Hematopoietic multipotent progenitor cell treated with erythropoietin and hydrocortisone succinate and interleukin-3 and kit ligand, for 15 days (in vitro differentiated cells): ENCODE data around the gene EBF3.

Source experiments
- DNase-seq: peaks from one replicate; pipeline ENCODE4 v3.0.0-alpha.2; 2015; ENCODE audit warnings: low spot score

Gene EBF3

DNA sequence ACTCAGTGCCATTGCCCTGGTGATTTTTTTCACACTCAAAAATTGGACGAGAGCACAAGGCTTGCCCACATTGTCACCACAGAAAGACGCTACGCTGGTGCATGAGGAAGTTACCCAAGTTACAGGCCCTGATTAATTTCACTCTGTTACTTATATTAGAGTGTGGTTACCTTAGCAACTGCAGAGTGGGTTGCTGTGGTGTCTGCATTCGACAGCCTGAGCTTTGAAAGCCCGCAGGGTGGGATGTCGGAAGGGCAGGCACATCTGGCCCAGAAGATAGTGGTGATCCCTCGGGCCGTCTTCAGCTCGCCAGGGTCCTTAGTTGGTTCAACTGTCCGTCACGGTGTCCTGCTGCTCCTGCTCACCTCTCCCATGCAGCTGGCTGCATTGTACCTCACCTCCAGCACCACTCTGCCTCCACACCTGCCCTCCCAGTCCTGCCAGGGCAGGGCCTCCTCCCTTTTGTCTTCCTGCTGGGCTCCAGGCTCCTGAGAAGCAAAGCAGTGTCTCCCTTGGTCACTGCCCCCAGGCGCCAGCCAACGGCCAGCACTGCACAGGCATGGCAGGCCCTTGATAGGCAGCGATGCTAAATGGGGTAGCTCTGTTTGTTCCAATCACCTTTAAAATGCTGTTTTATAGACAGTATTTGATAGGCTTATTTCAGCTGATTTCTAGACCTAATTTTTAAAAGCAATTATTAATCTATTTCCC lies 167.2 kb downstream of the EBF3 start:
- DNase-seq, result no peak

DNA sequence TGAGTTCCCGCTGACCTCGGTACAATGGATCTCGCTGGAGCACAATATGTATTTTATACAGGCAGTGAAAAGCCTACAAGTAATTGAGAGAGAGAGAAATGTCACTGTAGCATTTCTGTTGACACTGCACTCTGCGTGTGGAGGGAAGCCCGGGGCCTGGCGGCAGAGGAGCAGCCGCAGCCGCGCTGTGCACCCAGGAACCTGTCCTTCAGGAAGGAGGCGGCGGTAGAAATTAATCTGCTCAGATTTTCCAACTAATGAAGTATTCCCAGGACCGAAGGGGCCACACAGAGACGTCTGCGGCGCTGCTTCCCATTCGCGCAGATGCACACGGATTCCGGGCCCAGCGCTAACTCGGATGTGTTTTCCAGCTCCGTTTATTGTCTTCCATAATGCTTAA lies 170.1 kb downstream of the EBF3 start:
- no peak for DNase-seq

DNA sequence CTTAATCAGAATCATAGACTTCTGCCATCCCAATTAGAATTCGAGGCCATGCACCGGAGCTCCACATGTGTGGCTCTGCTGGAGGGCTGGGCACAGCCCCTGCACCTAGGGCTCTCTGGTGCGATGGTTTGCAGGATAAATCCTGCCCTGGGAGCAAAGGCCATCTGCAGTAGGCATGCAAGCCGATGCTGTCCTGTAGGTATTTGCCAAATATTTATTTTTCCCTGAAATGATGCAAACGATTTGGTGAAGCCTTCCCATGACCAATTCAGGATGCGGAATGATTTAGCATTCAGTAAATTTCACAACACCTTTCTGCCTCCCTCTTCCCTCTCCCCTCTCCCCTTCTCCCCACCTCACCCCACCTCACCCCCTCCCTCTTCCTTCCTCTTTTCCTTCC lies 170.6 kb downstream of the EBF3 start:
- no peak for DNase-seq

DNA sequence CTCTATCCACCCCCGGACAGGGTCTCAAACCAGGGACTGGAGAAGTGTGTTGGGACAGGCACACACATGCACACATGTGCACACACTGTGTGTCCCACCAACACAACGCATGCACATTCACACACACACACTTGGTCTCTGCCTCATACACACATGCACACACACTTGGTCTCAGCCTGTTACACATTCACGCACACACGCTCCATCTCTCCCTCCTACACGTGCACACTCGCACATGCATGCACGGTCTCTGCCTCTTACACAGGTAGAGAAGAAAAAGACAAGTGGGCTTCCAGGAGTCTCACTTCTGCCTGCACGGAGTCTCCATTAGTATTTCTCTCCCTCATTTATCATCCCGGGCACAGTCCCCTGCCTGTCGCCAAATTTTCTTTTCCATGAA lies 171.2 kb downstream of the EBF3 start:
- DNase-seq, result no peak

DNA sequence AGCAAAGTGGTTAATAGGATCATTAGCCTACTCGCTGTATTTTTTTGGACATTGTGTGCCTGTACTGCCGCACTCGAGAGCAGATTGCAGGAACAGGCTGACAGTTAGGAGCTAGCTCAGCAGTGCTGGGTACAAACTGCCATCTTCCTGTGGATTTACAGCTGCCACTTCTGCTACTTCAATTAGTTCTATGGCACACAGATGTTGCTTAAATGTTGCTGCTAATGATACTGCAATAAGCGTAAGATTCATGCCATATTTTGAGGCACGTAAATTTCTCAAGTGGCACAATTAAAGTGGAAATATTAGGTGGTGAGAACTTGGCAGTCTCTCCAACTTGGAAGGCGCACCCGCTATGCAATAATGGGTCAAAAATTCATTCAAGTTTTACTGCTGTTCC lies 171.9 kb downstream of the EBF3 start:
- no peak for DNase-seq

DNA sequence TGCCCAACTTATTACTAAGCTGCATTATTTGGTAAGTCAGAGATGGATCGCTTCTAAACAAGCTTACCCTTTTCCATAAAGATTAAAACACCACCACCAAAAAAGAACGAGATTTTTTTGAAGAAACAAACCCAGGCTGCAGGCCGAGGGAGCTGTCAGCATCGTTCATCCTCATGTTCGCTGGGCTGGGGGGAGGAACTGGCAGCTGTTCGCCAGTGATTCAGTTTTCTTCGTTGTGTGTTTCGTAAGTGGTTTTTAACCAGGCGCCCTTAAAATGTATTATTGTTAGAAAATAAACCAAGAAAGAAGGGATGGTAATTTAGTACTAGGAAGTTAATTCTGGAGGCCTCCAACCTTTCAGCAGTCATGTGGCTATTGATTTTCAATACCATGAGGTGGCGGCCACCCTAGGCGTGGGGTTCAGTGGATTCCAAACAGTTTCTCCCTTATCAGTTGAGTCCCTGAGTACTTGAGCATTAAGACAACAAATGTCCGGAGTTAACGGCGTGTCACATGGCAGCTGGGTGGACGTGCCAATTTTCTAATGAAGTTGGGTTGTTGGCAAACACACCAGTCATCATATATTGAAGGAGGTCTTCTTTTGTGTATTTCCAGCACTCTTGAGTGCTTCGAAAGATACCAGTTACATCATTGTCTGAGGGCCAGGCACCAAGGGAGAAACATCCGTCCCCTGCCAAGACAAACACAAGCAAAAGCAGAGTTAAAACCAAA lies 173.2 kb downstream of the EBF3 start:
- DNase-seq, result no peak

DNA sequence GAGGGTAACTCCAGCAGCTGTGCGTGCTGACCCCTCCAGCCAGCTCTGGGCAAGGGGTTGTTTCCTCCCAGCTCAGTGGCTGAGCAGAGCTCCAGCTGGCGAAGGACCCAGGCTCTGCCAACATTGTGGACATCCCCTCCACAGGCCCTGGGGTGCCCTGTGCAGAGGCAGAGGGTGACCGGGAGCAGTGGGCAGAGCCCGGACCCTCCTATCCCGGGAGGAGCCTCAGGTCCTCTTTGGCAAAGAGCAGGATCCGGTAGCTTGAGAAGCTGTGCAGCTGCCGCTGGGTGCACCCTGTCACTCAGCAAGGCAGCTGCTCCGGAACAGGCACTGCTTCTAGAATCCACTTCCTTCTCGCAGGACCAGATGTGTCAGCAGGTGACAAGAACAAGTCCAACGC lies 175.9 kb downstream of the EBF3 start:
- DNase-seq, result no peak

DNA sequence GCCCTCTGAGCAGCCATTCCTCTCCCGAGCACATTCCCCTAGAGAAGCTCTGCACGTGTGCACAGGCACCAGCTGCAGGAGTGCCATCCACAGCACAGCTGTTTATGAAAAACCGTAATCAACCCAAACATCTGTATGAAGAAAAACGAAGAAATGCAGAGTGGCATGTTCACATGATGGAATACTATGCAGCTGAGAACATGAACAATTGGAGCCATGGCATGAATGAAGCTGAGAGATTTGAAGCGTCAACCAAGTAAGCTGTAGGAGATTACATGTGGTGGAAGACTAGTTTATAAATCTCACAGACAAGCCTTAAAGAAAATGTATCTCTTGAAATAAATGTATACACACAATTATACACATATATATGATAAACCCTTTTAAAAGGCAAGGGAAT lies 176.5 kb downstream of the EBF3 start:
- no peak for DNase-seq

DNA sequence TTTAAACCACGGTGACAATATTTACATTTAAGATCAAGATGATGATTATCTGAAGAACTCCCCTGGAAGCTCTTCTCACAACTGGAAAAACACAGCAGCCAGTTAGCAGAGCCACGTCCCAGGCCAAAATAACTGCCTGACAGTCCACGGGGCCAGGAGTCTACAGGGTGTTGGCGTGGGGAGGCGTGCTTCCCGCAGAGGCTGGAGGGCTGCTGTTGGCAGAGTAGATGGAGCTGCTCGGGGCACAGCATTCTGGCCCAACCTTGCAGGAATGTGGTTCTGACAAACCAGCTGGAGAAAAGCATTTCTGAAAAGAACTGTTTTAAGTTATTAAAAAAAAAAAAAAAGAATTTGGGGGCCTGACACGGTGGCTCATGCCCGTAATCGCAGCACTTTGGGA lies 177.9 kb downstream of the EBF3 start:
- no peak for DNase-seq

DNA sequence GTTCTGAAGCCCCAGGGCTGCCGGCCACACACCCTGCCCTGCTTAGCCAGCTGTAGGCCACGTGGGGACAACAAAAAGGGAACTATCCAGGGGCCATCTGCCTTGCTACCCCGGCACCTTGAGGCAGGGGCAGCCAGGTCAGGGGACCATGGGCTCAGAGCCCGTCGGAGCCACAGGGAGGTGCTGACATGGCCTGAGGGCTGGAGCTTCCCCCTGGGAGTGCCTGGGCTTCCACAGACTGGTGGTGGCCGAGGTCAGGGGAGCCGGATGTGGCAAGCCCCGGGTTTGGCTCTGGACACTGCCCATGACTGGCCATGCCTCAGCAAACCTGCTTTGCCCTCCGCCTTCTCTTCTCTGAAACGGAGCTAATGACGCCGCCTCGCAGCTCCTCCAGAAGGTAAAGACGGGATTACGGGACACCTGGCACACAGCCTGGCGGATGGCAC lies 178.5 kb downstream of the EBF3 start:
- no peak for DNase-seq
